Urinary bladder (tissue), 4 donors: ENCODE data around the gene TBC1D30. TPM values are rescaled to one million over a fixed set of nuclear protein-coding genes. Genes with fewer than 3 reads are reported as not detected.

ENCODE experiments used
- DNase-seq: peaks from one replicate; pipeline ENCODE4 v3.0.0-alpha.2; 2015; ENCODE audit errors: extremely low spot score
- H3K27ac ChIP-seq: one replicate; pipeline ENCODE4 v1.5.1; 2013; ENCODE audit warnings: low read depth, mild to moderate bottlenecking, moderate library complexity
- H3K36me3 ChIP-seq: one replicate; pipeline ENCODE4 v1.6.1; 2013; ENCODE audit warnings: mild to moderate bottlenecking, moderate library complexity; ENCODE audit not compliant: insufficient read depth
- H3K4me1 ChIP-seq: one replicate; pipeline ENCODE4 v1.6.1; 2013; ENCODE audit warnings: mild to moderate bottlenecking, moderate library complexity; ENCODE audit not compliant: insufficient read depth
- H3K4me3 ChIP-seq: one replicate; pipeline ENCODE4 v1.5.1; 2013; ENCODE audit warnings: low read depth, low read length
- WGBS: extraction: QIAGEN DNeasy Blood & Tissue Kit; methylation state at CpG from one replicate; pipeline ENCODE4 v1.1.7; 2013; 5-methylcytosine and 5-hydroxymethylcytosine counted together
- polyA plus RNA-seq: library from polyadenylated mRNA; stranded (reverse); fragments of 200-250 nt; gene quantifications from one replicate; pipeline ENCODE4 v1.2.3, GENCODE V29; 2013
- total RNA-seq: library from RNA; depleted of rRNA; stranded (reverse); fragments of >200 nt; gene quantifications from one replicate; pipeline ENCODE4 v1.2.3, GENCODE V29; 2014
- donor health status: healthy with polysubstance abuse.
- donor health status: healthy.

The TBC1D30 gene
- total and polyA plus RNA-seq, 2 donors, result 3.5 to 3.9 TPM

GRCh38 chr12:64915242-64915641 lies 90.8 kb downstream of the TBC1D30 start:
- Histone ChIP-seq H3K36me3 (no peaks in the 10 kb centered on the region), H3K27ac (no peak overlapping the region), H3K4me1 (no peaks in the 10 kb centered on the region), H3K4me3 (no peak overlapping the region)
- DNase-seq, result no peak
- 96% methylated on average over 3 of the region's 3 CpGs for WGBS

GRCh38 chr12:64916411-64917261 lies 92.2 kb downstream of the TBC1D30 start:
- Histone ChIP-seq H3K4me1 (no peaks in the 10 kb centered on the region), H3K27ac (no peak overlapping the region), H3K36me3 (no peaks in the 10 kb centered on the region), H3K4me3 (no peak overlapping the region)
- 68% methylated on average over 1 of the region's 1 CpG for WGBS
- no peak for DNase-seq

- no peak for DNase-seq
- Histone ChIP-seq H3K36me3 (no peaks in the 10 kb centered on the region), H3K27ac (no peak overlapping the region), H3K4me3 (no peak overlapping the region), H3K4me1 (no peaks in the 10 kb centered on the region)
- 77% methylated on average over 2 of the region's 2 CpGs for WGBS
Observed at GRCh38 chr12:64918344-64918743, 93.9 kb downstream of the TBC1D30 start.

GRCh38 chr12:64918801-64919200 lies 94.4 kb downstream of the TBC1D30 start:
- Histone ChIP-seq H3K27ac (no peak overlapping the region), H3K4me3 (no peak overlapping the region), H3K36me3 (no peaks in the 10 kb centered on the region), H3K4me1 (no peaks in the 10 kb centered on the region)
- WGBS, result 70% methylated on average over 2 of the region's 2 CpGs
- DNase-seq, result no peak

- no peak for DNase-seq
- H3K36me3 ChIP-seq, result no peaks in the 10 kb centered on the region
- no peak overlapping the region for H3K4me3 ChIP-seq
- H3K4me1 ChIP-seq, result no peaks in the 10 kb centered on the region
- H3K27ac ChIP-seq, result no peak overlapping the region
Observed at GRCh38 chr12:64922853-64923252, 98.4 kb downstream of the TBC1D30 start.

GRCh38 chr12:64923536-64923935 lies 99.1 kb downstream of the TBC1D30 start:
- Histone ChIP-seq H3K4me3 (no peak overlapping the region), H3K4me1 (no peaks in the 10 kb centered on the region), H3K36me3 (no peaks in the 10 kb centered on the region), H3K27ac (no peak overlapping the region)
- no peak for DNase-seq

Other genes with a start within 250 kb of the TBC1D30 start
- 50.4 TPM for gene RASSF3, start 214.2 kb upstream of the TBC1D30 start, total RNA-seq
- gene RASSF3, start 214.2 kb upstream of the TBC1D30 start, polyA plus RNA-seq, result 112 TPM
- 120 TPM for gene GNS, start 65.2 kb upstream of the TBC1D30 start, total RNA-seq
- 82.0 TPM for gene GNS, start 65.2 kb upstream of the TBC1D30 start, polyA plus RNA-seq